Measurements from ENCODE around the gene COL4A5.

Gene COL4A5

GRCh38 chrX:108740299-108740774 is 300.7 kb downstream of the COL4A5 start:
- no peak for DNase-seq (ENCODE audit: low read depth in 2 of 3, low spot score in 1 of 3)
